H1 (cell line): ENCODE results near the gene MUS81. TPM values are rescaled to one million over a fixed set of nuclear protein-coding genes. Genes with fewer than 3 reads are reported as not detected.

Experiments used
- CHD2 ChIP-seq: IDR thresholded peaks from 2 replicates; pipeline ENCODE4 v1.6.1; 2012; ENCODE audit warnings: low read length, improper control_type of control experiment
- MAFK ChIP-seq: IDR thresholded peaks from 2 replicates; pipeline ENCODE4 v1.6.1; 2012; ENCODE audit warnings: low read depth, mild to moderate bottlenecking, improper control_type of control experiment, low read length
- RFX5 ChIP-seq: IDR thresholded peaks from 2 replicates; pipeline ENCODE4 v1.6.1; 2011; ENCODE audit warnings: low read depth, low read length, improper control_type of control experiment, borderline replicate concordance
- YY1 ChIP-seq: IDR thresholded peaks from 2 replicates; pipeline ENCODE4 v1.6.1; 2011; ENCODE audit warnings: low read depth, mild to moderate bottlenecking, low read length
- polyA plus RNA-seq, 7 experiments: library from polyadenylated mRNA; depleted of rRNA in 3 of 7; stranded (reverse) in 5 of 7; unstranded in 2 of 7; fragments of >200 nt in 5 of 7; fragments of 200-250 nt in 2 of 7; gene quantifications; 1 replicate in 5 of 7; 2 replicates in 1 of 7; 4 replicates in 1 of 7; pipeline versions ENCODE4 v1.2.1 to v1.2.3, GENCODE V29; 2011 to 2013; ENCODE audit warnings: missing spikeins in 2 of 7, mixed read lengths in 2 of 7
- total RNA-seq: library from RNA; stranded (reverse); fragmentation: NEBNext Ultra II Directional; extraction: Animal tissue kit (Norgen Biotek cat#: 25700); gene quantifications from 2 replicates; pipeline ENCODE4 v1.2.1, GENCODE V29; 2021
- TF ChIP-seq, protein P1 (sequence below), 3 experiments: IDR thresholded peaks; 1 replicate in 2 of 3; 2 replicates in 1 of 3; pipeline versions ENCODE4 v1.5.1 to v1.6.1; 2011; ENCODE audit warnings: low read length in 3 of 3, mild to moderate bottlenecking in 3 of 3, inconsistent platforms in 2 of 3, low read depth in 1 of 3, moderate library complexity in 1 of 3; ENCODE audit not compliant: insufficient read depth in 1 of 3; ENCODE audit errors: control extremely low read depth in 1 of 3

The MUS81 gene
- total and polyA plus RNA-seq, 2 of the 8 experiments (the other 6 are each of a cell fraction or from before 2014, with no cell fraction given), result 30.2 to 31.5 TPM

DNA sequence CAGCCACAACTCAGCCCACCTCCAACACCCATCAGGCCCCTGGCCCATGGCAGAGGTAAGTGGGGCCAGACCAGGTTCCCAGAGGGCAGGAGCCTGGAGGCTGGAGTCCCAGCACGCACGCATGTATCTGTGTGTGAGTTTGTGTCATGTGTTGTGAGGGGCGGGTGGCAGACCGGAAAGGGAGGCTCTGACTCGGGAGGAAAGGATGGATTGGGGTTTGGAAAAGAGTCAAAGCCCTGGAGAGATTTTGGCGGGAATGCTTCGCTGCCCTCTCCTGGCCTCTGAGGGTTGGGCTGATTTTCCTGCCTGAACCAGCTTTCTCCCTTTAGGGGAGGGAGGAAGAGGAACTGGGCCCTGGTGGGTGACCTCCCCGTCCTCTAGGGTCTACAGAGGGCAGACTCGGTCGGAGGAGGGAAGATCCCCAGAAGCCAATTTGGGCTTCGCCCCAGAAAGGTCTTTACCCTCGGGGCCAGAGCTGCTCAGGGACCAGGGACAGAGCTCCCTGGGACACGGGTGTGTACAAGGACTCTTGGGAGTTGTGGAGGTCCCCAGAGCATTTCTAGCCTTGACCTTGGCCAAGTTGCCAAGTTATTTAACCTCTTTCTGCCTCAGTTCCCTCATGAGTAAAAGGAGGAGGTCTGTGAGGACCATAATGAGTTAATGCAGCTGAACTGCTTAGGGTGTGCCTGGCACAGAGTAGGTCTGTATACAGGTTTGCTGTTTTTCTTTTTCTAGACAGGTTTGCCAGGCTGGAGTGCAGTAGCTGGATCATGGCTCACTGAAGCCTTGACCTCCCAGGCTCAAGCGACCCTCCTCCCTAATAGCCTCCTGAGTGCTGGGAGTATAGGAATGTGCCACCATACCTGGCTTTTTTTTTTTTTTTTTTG is 51.7 kb downstream of the MUS81 start (continued):
- TF ChIP-seq, protein P1, sequence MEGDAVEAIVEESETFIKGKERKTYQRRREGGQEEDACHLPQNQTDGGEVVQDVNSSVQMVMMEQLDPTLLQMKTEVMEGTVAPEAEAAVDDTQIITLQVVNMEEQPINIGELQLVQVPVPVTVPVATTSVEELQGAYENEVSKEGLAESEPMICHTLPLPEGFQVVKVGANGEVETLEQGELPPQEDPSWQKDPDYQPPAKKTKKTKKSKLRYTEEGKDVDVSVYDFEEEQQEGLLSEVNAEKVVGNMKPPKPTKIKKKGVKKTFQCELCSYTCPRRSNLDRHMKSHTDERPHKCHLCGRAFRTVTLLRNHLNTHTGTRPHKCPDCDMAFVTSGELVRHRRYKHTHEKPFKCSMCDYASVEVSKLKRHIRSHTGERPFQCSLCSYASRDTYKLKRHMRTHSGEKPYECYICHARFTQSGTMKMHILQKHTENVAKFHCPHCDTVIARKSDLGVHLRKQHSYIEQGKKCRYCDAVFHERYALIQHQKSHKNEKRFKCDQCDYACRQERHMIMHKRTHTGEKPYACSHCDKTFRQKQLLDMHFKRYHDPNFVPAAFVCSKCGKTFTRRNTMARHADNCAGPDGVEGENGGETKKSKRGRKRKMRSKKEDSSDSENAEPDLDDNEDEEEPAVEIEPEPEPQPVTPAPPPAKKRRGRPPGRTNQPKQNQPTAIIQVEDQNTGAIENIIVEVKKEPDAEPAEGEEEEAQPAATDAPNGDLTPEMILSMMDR (IDR thresholded peaks at IDR 0.05; ENCODE audit: control extremely low read depth in 1 of 3, insufficient read depth in 1 of 3, low read depth in 1 of 3, low read length in 3 of 3), result peak; percentile 31 to 61 (median 60)
- TF ChIP-seq CHD2, result no peak
- TF ChIP-seq YY1, result 0 out of 2 replicates have a peak, but pooled peaks have one; percentile 28
- TF ChIP-seq MAFK, result no peak
- TF ChIP-seq RFX5, result peak; percentile 39; the same call in 1 of the 2 replicates
